SU-DHL-6 (cell line): ENCODE results near the gene TMEM171.

Experiments
- H2AFZ ChIP-seq: fragments of 200-600 bp; sonication (generic); 2 replicates; pipeline ENCODE4 v1.6.1; 2014; ENCODE audit warnings: low read depth, mild to moderate bottlenecking, moderate library complexity, mixed read lengths, antibody characterized with exemption, low read length; ENCODE audit not compliant: severe bottlenecking
- H3F3A ChIP-seq: fragments of 200-600 bp; shearing (Covaris generic); 2 replicates; pipeline ENCODE4 v1.6.0; 2016; ENCODE audit warnings: antibody characterized with exemption, mild to moderate bottlenecking; ENCODE audit not compliant: insufficient read depth
- H3K27ac ChIP-seq: fragments of 200-600 bp; sonication (generic); 2 replicates; pipeline ENCODE4 v1.5.1; 2016; ENCODE audit warnings: low read depth, mild to moderate bottlenecking, low read length, moderate library complexity, mixed read lengths
- H3K27me3 ChIP-seq: fragments of 200-600 bp; sonication (generic), shearing (Covaris generic); 2 replicates; pipeline ENCODE4 v1.6.0; 2014; ENCODE audit warnings: mild to moderate bottlenecking, low read length
- H3K36me3 ChIP-seq: fragments of 200-600 bp; sonication (generic); 2 replicates; pipeline ENCODE4 v1.6.1; 2014; ENCODE audit warnings: mild to moderate bottlenecking, low read length, mixed read lengths
- H3K4me2 ChIP-seq: fragments of 300-600, 200-600 bp; shearing (Covaris generic), sonication (generic); 2 replicates; pipeline ENCODE4 v1.6.0; 2014; ENCODE audit warnings: low read length, low read depth, mild to moderate bottlenecking; ENCODE audit not compliant: poor library complexity, severe bottlenecking
- H3K4me3 ChIP-seq: fragments of 200-600 bp; sonication (generic); 2 replicates; pipeline ENCODE4 v1.5.1; 2014; ENCODE audit warnings: antibody characterized with exemption, low read length, mild to moderate bottlenecking, mixed read lengths; ENCODE audit not compliant: insufficient read depth, poor library complexity, severe bottlenecking
- H3K79me2 ChIP-seq: fragments of 200-600 bp; sonication (generic); 2 replicates; pipeline ENCODE4 v1.6.1; 2014; ENCODE audit warnings: mild to moderate bottlenecking, low read length, moderate library complexity; ENCODE audit not compliant: insufficient read depth
- H3K9ac ChIP-seq: fragments of 200-600 bp; sonication (generic); 2 replicates; pipeline ENCODE4 v1.7.0; 2014; ENCODE audit warnings: mild to moderate bottlenecking, low read length
- H3K9me2 ChIP-seq: fragments of 200-600 bp; sonication (generic); replicated peaks from 2 replicates; pipeline ENCODE4 v1.6.1; 2014; ENCODE audit warnings: low read length; ENCODE audit not compliant: insufficient read depth
- H3K9me3 ChIP-seq: fragments of 200-600 bp; sonication (generic); 2 replicates; pipeline ENCODE4 v1.6.1; 2014; ENCODE audit warnings: low read length, mixed read lengths; ENCODE audit not compliant: insufficient read depth
- H4K20me1 ChIP-seq: fragments of 200-600 bp; sonication (generic); 2 replicates; pipeline ENCODE4 v1.6.1; 2014; ENCODE audit warnings: low read depth, mild to moderate bottlenecking, antibody characterized with exemption, low read length, moderate library complexity, mixed read lengths
- CTCF ChIP-seq: fragments of 200-600 bp; sonication (generic); IDR thresholded peaks from one replicate; pipeline ENCODE4 v1.5.1; 2017; ENCODE audit warnings: antibody characterized with exemption, mild to moderate bottlenecking, low read length, moderate library complexity; ENCODE audit not compliant: insufficient read depth, poor library complexity, severe bottlenecking
- EZH2phosphoT487 ChIP-seq: fragments of 200-600 bp; sonication (generic), shearing (Covaris generic); conservative IDR thresholded peaks from 2 replicates; pipeline ENCODE4 v1.6.1; 2018; ENCODE audit warnings: mild to moderate bottlenecking, antibody characterized with exemption, low read length, moderate library complexity, mixed read lengths

The TMEM171 gene

GRCh38 chr5:73132759-73133158 is 12.4 kb downstream of the TMEM171 start:
- H3K27me3 ChIP-seq = no peaks in the 10 kb centered on the region
- H3K9ac ChIP-seq = no peak overlapping the region
- H3K4me2 ChIP-seq = no peak overlapping the region
- no peak overlapping the region for H2AFZ ChIP-seq
- H3F3A ChIP-seq = no peaks in the 10 kb centered on the region
- TF ChIP-seq EZH2phosphoT487 (no peak), CTCF (no peak)
- no peaks in the 10 kb centered on the region for H3K9me3 ChIP-seq
- H3K9me2 ChIP-seq = no peaks in the 10 kb centered on the region
- H3K79me2 ChIP-seq = no peaks in the 10 kb centered on the region
- no peaks in the 10 kb centered on the region for H3K36me3 ChIP-seq
- H3K27ac ChIP-seq = no peak overlapping the region
- no peak overlapping the region for H3K4me3 ChIP-seq
- no peaks in the 10 kb centered on the region for H4K20me1 ChIP-seq

- no peaks in the 10 kb centered on the region for H3F3A ChIP-seq
- H3K9ac ChIP-seq = no peak overlapping the region
- H3K79me2 ChIP-seq = no peaks in the 10 kb centered on the region
- H4K20me1 ChIP-seq = no peaks in the 10 kb centered on the region
- no peak overlapping the region for H3K4me2 ChIP-seq
- no peak overlapping the region for H2AFZ ChIP-seq
- no peak overlapping the region for H3K27ac ChIP-seq
- H3K27me3 ChIP-seq = no peaks in the 10 kb centered on the region
- H3K9me3 ChIP-seq = no peaks in the 10 kb centered on the region
- H3K9me2 ChIP-seq = no peaks in the 10 kb centered on the region
- no peaks in the 10 kb centered on the region for H3K36me3 ChIP-seq
- TF ChIP-seq EZH2phosphoT487 = no peak
- TF ChIP-seq CTCF = no peak
- H3K4me3 ChIP-seq = no peak overlapping the region
Observed at GRCh38 chr5:73135021-73135420, 14.6 kb downstream of the TMEM171 start.

GRCh38 chr5:73135429-73136054 is 15.2 kb downstream of the TMEM171 start:
- Histone ChIP-seq H3K4me3 (no peak overlapping the region), H4K20me1 (no peaks in the 10 kb centered on the region), H3K79me2 (no peaks in the 10 kb centered on the region), H3K36me3 (no peaks in the 10 kb centered on the region), H3K9ac (no peak overlapping the region), H3K27ac (no peak overlapping the region), H3K4me2 (no peak overlapping the region), H3K9me3 (no peaks in the 10 kb centered on the region), H3K9me2 (no peaks in the 10 kb centered on the region), H2AFZ (no peak overlapping the region), H3F3A (no peaks in the 10 kb centered on the region), H3K27me3 (no peaks in the 10 kb centered on the region)
- TF ChIP-seq CTCF = peak; percentile 26
- no peak for TF ChIP-seq EZH2phosphoT487
